Bronchial epithelial cell (primary cell): ENCODE results near the gene DYSF. TPM values are rescaled to one million over a fixed set of nuclear protein-coding genes. Genes with fewer than 3 reads are reported as not detected.
A peak's percentile ranks its signal among the peaks of the same experiment; 100 is the strongest.

ENCODE experiments used
- DNase-seq: peaks from one replicate; pipeline ENCODE4 v3.0.0-alpha.2; 2010; ENCODE audit warnings: low read depth
- FAIRE-seq: peaks from 2 replicates; lab custom pipeline; 2011; peaks lifted over from hg19 to GRCh38; lab: Jason Lieb, UNC
- H3K27me3 ChIP-seq: 2 replicates; pipeline ENCODE4 v1.5.1; 2011; ENCODE audit warnings: low read length; ENCODE audit not compliant: control insufficient read depth, insufficient read depth
- H3K36me3 ChIP-seq: 2 replicates; pipeline ENCODE4 v1.5.1; 2011; ENCODE audit warnings: low read length; ENCODE audit not compliant: control insufficient read depth, insufficient read depth
- H3K4me3 ChIP-seq: 2 replicates; pipeline ENCODE4 v1.5.1; 2011; ENCODE audit warnings: mild to moderate bottlenecking, low read depth, low read length, control low read depth
- total RNA-seq: library from RNA; depleted of rRNA; stranded (reverse); fragments of >200 nt; gene quantifications from 2 replicates; pipeline ENCODE4 v1.2.1, GENCODE V29; 2014
- TF ChIP-seq, protein P1 (sequence below): IDR thresholded peaks from 2 replicates; pipeline ENCODE4 v1.5.1; 2011; ENCODE audit warnings: mild to moderate bottlenecking, moderate library complexity, low read length, control low read depth, inconsistent platforms; ENCODE audit not compliant: insufficient read depth, severe bottlenecking

DYSF gene
- total RNA-seq, 1 donor from 2014 or later = under 0.01 TPM

GRCh38 chr2:71609029-71609428 is 155.7 kb downstream of the DYSF start:
- peaks cover 4% of the 10 kb centered on the region for H3K27me3 ChIP-seq
- TF ChIP-seq, protein P1, sequence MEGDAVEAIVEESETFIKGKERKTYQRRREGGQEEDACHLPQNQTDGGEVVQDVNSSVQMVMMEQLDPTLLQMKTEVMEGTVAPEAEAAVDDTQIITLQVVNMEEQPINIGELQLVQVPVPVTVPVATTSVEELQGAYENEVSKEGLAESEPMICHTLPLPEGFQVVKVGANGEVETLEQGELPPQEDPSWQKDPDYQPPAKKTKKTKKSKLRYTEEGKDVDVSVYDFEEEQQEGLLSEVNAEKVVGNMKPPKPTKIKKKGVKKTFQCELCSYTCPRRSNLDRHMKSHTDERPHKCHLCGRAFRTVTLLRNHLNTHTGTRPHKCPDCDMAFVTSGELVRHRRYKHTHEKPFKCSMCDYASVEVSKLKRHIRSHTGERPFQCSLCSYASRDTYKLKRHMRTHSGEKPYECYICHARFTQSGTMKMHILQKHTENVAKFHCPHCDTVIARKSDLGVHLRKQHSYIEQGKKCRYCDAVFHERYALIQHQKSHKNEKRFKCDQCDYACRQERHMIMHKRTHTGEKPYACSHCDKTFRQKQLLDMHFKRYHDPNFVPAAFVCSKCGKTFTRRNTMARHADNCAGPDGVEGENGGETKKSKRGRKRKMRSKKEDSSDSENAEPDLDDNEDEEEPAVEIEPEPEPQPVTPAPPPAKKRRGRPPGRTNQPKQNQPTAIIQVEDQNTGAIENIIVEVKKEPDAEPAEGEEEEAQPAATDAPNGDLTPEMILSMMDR = no peak
- H3K36me3 ChIP-seq = no peaks in the 10 kb centered on the region
- no peak for FAIRE-seq
- DNase-seq = no peak
- no peak overlapping the region for H3K4me3 ChIP-seq

DNA sequence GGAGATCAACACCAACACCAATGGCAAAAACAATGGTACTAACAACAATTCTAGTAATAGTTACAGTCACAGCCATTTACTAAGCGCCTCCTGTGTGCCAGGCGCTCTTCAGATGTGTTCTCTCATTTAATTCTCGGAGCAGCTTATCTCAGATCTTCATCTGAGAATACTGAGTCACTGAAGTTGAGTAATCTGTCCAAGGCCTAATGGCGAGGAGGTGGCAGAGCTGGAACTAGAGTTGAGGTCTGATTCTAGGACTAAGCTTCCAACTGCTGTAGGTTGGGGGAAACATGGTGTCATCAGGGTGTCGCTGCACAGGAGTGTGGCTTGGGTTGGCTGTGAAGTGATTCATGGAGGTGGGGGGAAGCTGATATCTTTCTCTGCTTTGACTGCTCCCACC is 156.1 kb downstream of the DYSF start:
- TF ChIP-seq, protein P1 = no peak
- Histone ChIP-seq H3K36me3 (no peaks in the 10 kb centered on the region), H3K27me3 (peaks cover 2% of the 10 kb centered on the region), H3K4me3 (no peak overlapping the region)
- DNase-seq (peak; percentile 22), FAIRE-seq (no peak)

GRCh38 chr2:71609958-71610357 is 156.6 kb downstream of the DYSF start:
- FAIRE-seq (no peak), DNase-seq (peak; percentile 33)
- TF ChIP-seq, protein P1 = no peak
- no peaks in the 10 kb centered on the region for H3K27me3 ChIP-seq
- no peak overlapping the region for H3K4me3 ChIP-seq
- no peaks in the 10 kb centered on the region for H3K36me3 ChIP-seq

GRCh38 chr2:71610671-71611070 is 157.3 kb downstream of the DYSF start:
- no peak for DNase-seq

GRCh38 chr2:71611247-71611646 is 157.9 kb downstream of the DYSF start:
- no peak overlapping the region for H3K4me3 ChIP-seq
- DNase-seq (no peak), FAIRE-seq (no peak)
- H3K27me3 ChIP-seq = no peaks in the 10 kb centered on the region
- H3K36me3 ChIP-seq = no peaks in the 10 kb centered on the region
- TF ChIP-seq, protein P1 = no peak

More at GRCh38 chr2:71610671-71611070, 157.3 kb downstream of the DYSF start:
- H3K36me3 ChIP-seq = no peaks in the 10 kb centered on the region
- H3K27me3 ChIP-seq = no peaks in the 10 kb centered on the region
- FAIRE-seq = no peak
- no peak overlapping the region for H3K4me3 ChIP-seq
- TF ChIP-seq, protein P1 = no peak
